H1 (cell line): ENCODE results near the gene MYO5B. TPM values are rescaled to one million over a fixed set of nuclear protein-coding genes. Genes with fewer than 3 reads are reported as not detected.

ENCODE experiments used
- CTCF ChIA-PET: fragments of 300-600 bp; sonication (Branson Sonifier 250); formaldehyde crosslinking; loops from one replicate; lab custom pipeline; 2021; ENCODE audit not compliant: partially characterized antibody; lab: Charles Lee
- POLR2A ChIA-PET: fragments of 300-600 bp; sonication (Branson Sonifier 250); formaldehyde crosslinking; loops from one replicate; lab custom pipeline; 2021; ENCODE audit warnings: inconsistent platforms; ENCODE audit not compliant: partially characterized antibody; lab: Charles Lee
- DNase-seq, 2 experiments: peaks; one replicate each; pipeline versions ENCODE4 v3.0.0 to v3.0.0-alpha.2; 2010 to 2022; ENCODE audit warnings: low spot score in 2 of 2, low read depth in 1 of 2, mixed read lengths in 1 of 2
- FAIRE-seq: peaks from 2 replicates; lab custom pipeline; 2011; peaks lifted over from hg19 to GRCh38; lab: Jason Lieb, UNC
- H2AFZ ChIP-seq: 2 replicates; pipeline ENCODE4 v1.8.1; 2012; ENCODE audit warnings: low read length, inconsistent platforms
- H2AK5ac ChIP-seq: 2 replicates; pipeline ENCODE4 v1.6.1; 2013; ENCODE audit warnings: low read depth, low read length
- H2BK120ac ChIP-seq: replicated peaks from 2 replicates; pipeline ENCODE3; 2013; ENCODE audit warnings: low read depth, low read length, inconsistent platforms
- H2BK12ac ChIP-seq: 2 replicates; pipeline ENCODE4 v1.6.1; 2013; ENCODE audit warnings: low read depth, low read length
- H2BK15ac ChIP-seq: 2 replicates; pipeline ENCODE4 v1.6.1; 2013; ENCODE audit warnings: low read length
- H2BK20ac ChIP-seq: 2 replicates; pipeline ENCODE4 v1.6.1; 2013; ENCODE audit warnings: low read length
- H2BK5ac ChIP-seq: 2 replicates; pipeline ENCODE4 v1.6.1; 2013; ENCODE audit warnings: low read depth, low read length
- H3K14ac ChIP-seq: 2 replicates; pipeline ENCODE4 v1.6.1; 2013; ENCODE audit warnings: inconsistent platforms; ENCODE audit not compliant: insufficient read length
- H3K18ac ChIP-seq: 2 replicates; pipeline ENCODE4 v1.6.1; 2013; ENCODE audit warnings: low read length; ENCODE audit errors: extremely low read depth
- H3K23ac ChIP-seq: 2 replicates; pipeline ENCODE4 v1.6.1; 2013; ENCODE audit warnings: inconsistent platforms; ENCODE audit not compliant: insufficient read length
- H3K23me2 ChIP-seq: 2 replicates; pipeline ENCODE4 v1.6.1; 2013; ENCODE audit warnings: low read depth, low read length
- H3K27ac ChIP-seq: 2 replicates; pipeline ENCODE4 v1.6.1; 2011; ENCODE audit warnings: low read depth, low read length, inconsistent platforms
- H3K27me3 ChIP-seq, 4 experiments: replicated peaks in 1 of 4; 1 replicate in 1 of 4; 2 replicates in 3 of 4; pipeline versions ENCODE4 v1.6.1 to v1.8.1; 2011 to 2013; ENCODE audit warnings: low read length in 3 of 4, mild to moderate bottlenecking in 3 of 4, inconsistent platforms in 2 of 4, mixed read lengths in 2 of 4, moderate library complexity in 1 of 4; ENCODE audit not compliant: control insufficient read depth in 3 of 4, insufficient read depth in 3 of 4; ENCODE audit errors: extremely low read depth in 1 of 4
- H3K36me3 ChIP-seq, 4 experiments: 2 replicates each; pipeline versions ENCODE4 v1.6.1 to v1.8.1; 2011 to 2013; ENCODE audit warnings: mild to moderate bottlenecking in 4 of 4, low read length in 3 of 4, moderate library complexity in 2 of 4, control low read depth in 1 of 4, inconsistent platforms in 1 of 4; ENCODE audit not compliant: insufficient read depth in 4 of 4, control insufficient read depth in 2 of 4
- H3K4ac ChIP-seq: replicated peaks from 2 replicates; pipeline ENCODE3; 2013; ENCODE audit warnings: low read length, low read depth, mixed read lengths, inconsistent platforms; ENCODE audit not compliant: insufficient read length
- H3K4me1 ChIP-seq, 4 experiments: replicated peaks in 1 of 4; 1 replicate in 1 of 4; 2 replicates in 3 of 4; pipeline versions ENCODE4 v1.6.1 to v1.8.1; 2011 to 2013; ENCODE audit warnings: low read length in 3 of 4, inconsistent platforms in 2 of 4, mixed read lengths in 1 of 4; ENCODE audit not compliant: insufficient read depth in 4 of 4, control insufficient read depth in 3 of 4
- H3K4me2 ChIP-seq, 2 experiments: 2 replicates each; pipeline versions ENCODE4 v1.6.1 to v1.8.1; 2011 to 2013; ENCODE audit warnings: low read depth in 2 of 2, low read length in 2 of 2, control low read depth in 1 of 2, inconsistent platforms in 1 of 2, mild to moderate bottlenecking in 1 of 2; ENCODE audit not compliant: insufficient read depth in 1 of 2
- H3K4me3 ChIP-seq, 4 experiments: fragments of 200-600, 300-600 bp in 1 of 4; sonication (generic), shearing (Covaris generic), sonication (Bioruptor Twin) in 1 of 4; 2 replicates each; pipeline versions ENCODE4 v1.5.1 to v1.8.1; 2011 to 2016; ENCODE audit warnings: low read length in 4 of 4, low read depth in 3 of 4, control low read depth in 2 of 4, inconsistent platforms in 2 of 4, mild to moderate bottlenecking in 2 of 4, mixed read lengths in 1 of 4, moderate library complexity in 1 of 4; ENCODE audit not compliant: insufficient read depth in 2 of 4; ENCODE audit errors: extremely low read depth in 1 of 4
- H3K56ac ChIP-seq: replicated peaks from 2 replicates; pipeline ENCODE3; 2013; ENCODE audit warnings: low read depth, mild to moderate bottlenecking, mixed read lengths, low read length, inconsistent platforms; ENCODE audit not compliant: insufficient read length
- H3K79me1 ChIP-seq: 2 replicates; pipeline ENCODE4 v1.6.1; 2013; ENCODE audit warnings: low read depth, low read length, control low read depth
- H3K79me2 ChIP-seq, 2 experiments: 2 replicates each; pipeline versions ENCODE4 v1.6.1 to v1.8.1; 2012 to 2013; ENCODE audit warnings: low read length in 2 of 2, mild to moderate bottlenecking in 2 of 2, inconsistent platforms in 1 of 2; ENCODE audit not compliant: insufficient read depth in 2 of 2, control insufficient read depth in 1 of 2
- H3K9ac ChIP-seq, 4 experiments: replicated peaks in 1 of 4; 1 replicate in 1 of 4; 2 replicates in 3 of 4; pipeline versions ENCODE4 v1.6.1 to v1.8.1; 2011 to 2013; ENCODE audit warnings: low read depth in 3 of 4, low read length in 3 of 4, control low read depth in 2 of 4, mild to moderate bottlenecking in 2 of 4, moderate library complexity in 2 of 4, inconsistent platforms in 1 of 4; ENCODE audit errors: extremely low read depth in 1 of 4
- H3K9me3 ChIP-seq, 2 experiments: 2 replicates each; pipeline versions ENCODE4 v1.6.1 to v1.8.1; 2012 to 2013; ENCODE audit warnings: mild to moderate bottlenecking in 2 of 2, moderate library complexity in 2 of 2, control low read depth in 1 of 2, inconsistent platforms in 1 of 2, low read depth in 1 of 2, low read length in 1 of 2, mixed read lengths in 1 of 2; ENCODE audit not compliant: insufficient read depth in 2 of 2
- H4K20me1 ChIP-seq, 2 experiments: replicated peaks in 1 of 2; 2 replicates each; pipeline versions ENCODE3 to v1.8.1; 2011 to 2013; ENCODE audit warnings: inconsistent platforms in 2 of 2, low read length in 2 of 2, mild to moderate bottlenecking in 1 of 2; ENCODE audit not compliant: insufficient read depth in 2 of 2, control insufficient read depth in 1 of 2
- H4K5ac ChIP-seq: 2 replicates; pipeline ENCODE4 v1.6.1; 2013; ENCODE audit warnings: low read length, low read depth, mixed read lengths, inconsistent platforms; ENCODE audit not compliant: insufficient read length
- H4K8ac ChIP-seq: 2 replicates; pipeline ENCODE4 v1.8.0; 2013; ENCODE audit warnings: mild to moderate bottlenecking, moderate library complexity, low read length, inconsistent platforms; ENCODE audit not compliant: insufficient read depth; ENCODE audit errors: extremely low read depth
- H4K91ac ChIP-seq: replicated peaks from 2 replicates; pipeline ENCODE3; 2013; ENCODE audit warnings: low read length, mixed read lengths, inconsistent platforms; ENCODE audit not compliant: insufficient read length
- ASH2L ChIP-seq: fragments of 200-600, 300-600 bp; sonication (generic); IDR thresholded peaks from one replicate; pipeline ENCODE4 v1.7.1; 2017; ENCODE audit warnings: low read length
- CREB1 ChIP-seq: IDR thresholded peaks from 2 replicates; pipeline ENCODE4 v1.6.1; 2012; ENCODE audit warnings: inconsistent platforms
- KDM4A ChIP-seq: IDR thresholded peaks from one replicate; pipeline ENCODE4 v1.7.1; 2012; ENCODE audit warnings: low read depth, mild to moderate bottlenecking, moderate library complexity, low read length, inconsistent platforms; ENCODE audit not compliant: severe bottlenecking
- MAX ChIP-seq: IDR thresholded peaks from 2 replicates; pipeline ENCODE4 v1.6.1; 2012; ENCODE audit warnings: inconsistent platforms
- POLR2AphosphoS5 ChIP-seq: IDR thresholded peaks from 2 replicates; pipeline ENCODE4 v1.6.1; 2011; ENCODE audit warnings: low read depth, low read length
- SP1 ChIP-seq: IDR thresholded peaks from 2 replicates; pipeline ENCODE4 v1.6.1; 2011; ENCODE audit warnings: low read depth, low read length
- TBP ChIP-seq: IDR thresholded peaks from 2 replicates; pipeline ENCODE4 v1.6.1; 2011; ENCODE audit warnings: low read depth, low read length, improper control_type of control experiment
- TEAD4 ChIP-seq: IDR thresholded peaks from 2 replicates; pipeline ENCODE4 v1.6.1; 2012; ENCODE audit warnings: low read depth, low read length, inconsistent platforms, mixed read lengths
- WGBS, 2 experiments: shearing (Covaris generic) in 1 of 2; methylation state at CpG; one replicate each; pipeline versions ENCODE4 v1.1.6 to v1.1.7; 2013 to 2015; ENCODE audit warnings: low lambda C conversion rate in 2 of 2, mixed read lengths in 2 of 2, inconsistent platforms in 1 of 2, low coverage in 1 of 2, missing lambda C conversion rate in 1 of 2; ENCODE audit not compliant: insufficient replicate concordance in 2 of 2, insufficient coverage in 1 of 2, insufficient read length in 1 of 2; ENCODE audit errors: extremely low coverage in 1 of 2, missing lambda C conversion rate in 1 of 2; 5-methylcytosine and 5-hydroxymethylcytosine counted together
- polyA plus RNA-seq, 7 experiments: library from polyadenylated mRNA; depleted of rRNA in 3 of 7; stranded (reverse) in 5 of 7; unstranded in 2 of 7; fragments of >200 nt in 5 of 7; fragments of 200-250 nt in 2 of 7; gene quantifications; 1 replicate in 5 of 7; 2 replicates in 1 of 7; 4 replicates in 1 of 7; pipeline versions ENCODE4 v1.2.1 to v1.2.3, GENCODE V29; 2011 to 2013; ENCODE audit warnings: missing spikeins in 2 of 7, mixed read lengths in 2 of 7
- total RNA-seq: library from RNA; stranded (reverse); fragmentation: NEBNext Ultra II Directional; extraction: Animal tissue kit (Norgen Biotek cat#: 25700); gene quantifications from 2 replicates; pipeline ENCODE4 v1.2.1, GENCODE V29; 2021

MYO5B gene
- total and polyA plus RNA-seq, 2 of the 8 experiments (the other 6 are each of a cell fraction or from before 2014, with no cell fraction given) = 6.4 to 7.7 TPM

GRCh38 chr18:49814147-49814499 lies 380.8 kb downstream of the MYO5B start:
- H2BK120ac ChIP-seq = no peak overlapping the region
- no peaks in the 10 kb centered on the region; the same call in 1 of the 2 replicates for H3K79me1 ChIP-seq
- TF ChIP-seq MAX (peak; percentile 49), KDM4A (peak; percentile 69), TBP (no peak; the same call in 1 of the 2 replicates), SP1 (peak; percentile 27; the same call in 1 of the 2 replicates), ASH2L (peak; percentile 61), POLR2AphosphoS5 (0 out of 2 replicates have a peak, but pooled peaks have one; percentile 51), TEAD4 (no peak), CREB1 (peak; percentile 5; the same call in 1 of the 2 replicates)
- peak overlapping the region; percentile 81 to 89 for H3K4me2 ChIP-seq
- ChIA-PET POLR2A (interaction anchor here (0.7 to 3.1 kb wide), 9 partner anchors 8 to 327 kb away, joined by 3 to 10 read pairs (median 3); partner anchors contain the start of gene C18orf32), CTCF (interaction anchor here (0.7 to 1.0 kb wide), 2 partner anchors 31 to 47 kb away, joined by 3 read pairs; no protein-coding TSS in a partner anchor)
- H3K27ac ChIP-seq = peak overlapping the region; percentile 69
- peak overlapping the region; percentile 81 for H4K8ac ChIP-seq
- H3K4me1 ChIP-seq = peaks cover 2 to 11% (median 8%) of the 10 kb centered on the region in 4 experiments; a peak in 5 of 7 replicates
- no peak overlapping the region for H3K14ac ChIP-seq
- H3K56ac ChIP-seq = no peak overlapping the region
- H3K18ac ChIP-seq = peak overlapping the region; percentile 92
- peak overlapping the region; percentile 69 to 80 (median 74) for H3K9ac ChIP-seq
- H3K9me3 ChIP-seq = peaks cover under 1 to 5% of the 10 kb centered on the region in 2 experiments; a peak in 2 of 4 replicates
- no peaks in the 10 kb centered on the region; a peak in 1 of 7 replicates for H3K27me3 ChIP-seq
- no peak for DNase-seq
- no peak overlapping the region for H3K4ac ChIP-seq
- H3K23me2 ChIP-seq = peaks cover 12% of the 10 kb centered on the region
- no peak overlapping the region for H2BK15ac ChIP-seq
- H2BK20ac ChIP-seq = no peak overlapping the region
- peak overlapping the region; percentile 79 for H4K91ac ChIP-seq
- peak overlapping the region; percentile 45 for H4K5ac ChIP-seq
- H3K4me3 ChIP-seq = peak overlapping the region; percentile 71 to 93 (median 79)
- peaks cover 0 to 1% of the 10 kb centered on the region in 2 experiments for H4K20me1 ChIP-seq
- peak overlapping the region; percentile 47; the same call in 1 of the 2 replicates for H2AFZ ChIP-seq
- peaks cover 7 to 40% of the 10 kb centered on the region in 2 experiments; a peak in 3 of 4 replicates for H3K79me2 ChIP-seq
- no peak for FAIRE-seq
- no peak overlapping the region for H2BK5ac ChIP-seq
- H3K23ac ChIP-seq = no peak overlapping the region
- H2BK12ac ChIP-seq = no peak overlapping the region
- 1% methylated on average over 24 of the region's 24 CpGs; no CpG with 5 or more reads in 1 of the 2 experiments for WGBS, 2 experiments
- no peaks in the 10 kb centered on the region for H3K36me3 ChIP-seq
- no peak overlapping the region for H2AK5ac ChIP-seq
